ENCODE data around the gene BRAT1.

BRAT1 gene

DNA sequence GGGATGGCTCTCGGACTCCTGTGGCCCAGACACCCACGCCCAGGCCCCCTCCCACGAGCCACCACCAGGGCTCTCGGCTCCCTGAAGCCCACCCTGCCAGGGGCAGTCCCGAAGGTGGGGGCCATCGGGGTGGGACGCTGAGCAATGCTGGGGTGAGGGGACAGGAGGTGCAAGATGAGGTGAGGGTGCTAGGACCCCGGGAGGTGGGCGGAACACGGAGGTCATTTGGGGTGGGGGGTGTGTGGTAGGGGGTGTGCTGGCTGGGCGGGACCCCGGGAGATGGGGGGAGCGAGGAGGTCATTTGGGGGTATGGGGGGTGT, 52.7 kb downstream of the BRAT1 start:
- DNase-seq (ENCODE audit: insufficient read length, low spot score) (no peak), FAIRE-seq (no peak)
- TF ChIP-seq, protein P1, sequence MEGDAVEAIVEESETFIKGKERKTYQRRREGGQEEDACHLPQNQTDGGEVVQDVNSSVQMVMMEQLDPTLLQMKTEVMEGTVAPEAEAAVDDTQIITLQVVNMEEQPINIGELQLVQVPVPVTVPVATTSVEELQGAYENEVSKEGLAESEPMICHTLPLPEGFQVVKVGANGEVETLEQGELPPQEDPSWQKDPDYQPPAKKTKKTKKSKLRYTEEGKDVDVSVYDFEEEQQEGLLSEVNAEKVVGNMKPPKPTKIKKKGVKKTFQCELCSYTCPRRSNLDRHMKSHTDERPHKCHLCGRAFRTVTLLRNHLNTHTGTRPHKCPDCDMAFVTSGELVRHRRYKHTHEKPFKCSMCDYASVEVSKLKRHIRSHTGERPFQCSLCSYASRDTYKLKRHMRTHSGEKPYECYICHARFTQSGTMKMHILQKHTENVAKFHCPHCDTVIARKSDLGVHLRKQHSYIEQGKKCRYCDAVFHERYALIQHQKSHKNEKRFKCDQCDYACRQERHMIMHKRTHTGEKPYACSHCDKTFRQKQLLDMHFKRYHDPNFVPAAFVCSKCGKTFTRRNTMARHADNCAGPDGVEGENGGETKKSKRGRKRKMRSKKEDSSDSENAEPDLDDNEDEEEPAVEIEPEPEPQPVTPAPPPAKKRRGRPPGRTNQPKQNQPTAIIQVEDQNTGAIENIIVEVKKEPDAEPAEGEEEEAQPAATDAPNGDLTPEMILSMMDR (IDR thresholded peaks at IDR 0.05; ENCODE audit: insufficient read depth, missing control alignments), result no peak

DNA sequence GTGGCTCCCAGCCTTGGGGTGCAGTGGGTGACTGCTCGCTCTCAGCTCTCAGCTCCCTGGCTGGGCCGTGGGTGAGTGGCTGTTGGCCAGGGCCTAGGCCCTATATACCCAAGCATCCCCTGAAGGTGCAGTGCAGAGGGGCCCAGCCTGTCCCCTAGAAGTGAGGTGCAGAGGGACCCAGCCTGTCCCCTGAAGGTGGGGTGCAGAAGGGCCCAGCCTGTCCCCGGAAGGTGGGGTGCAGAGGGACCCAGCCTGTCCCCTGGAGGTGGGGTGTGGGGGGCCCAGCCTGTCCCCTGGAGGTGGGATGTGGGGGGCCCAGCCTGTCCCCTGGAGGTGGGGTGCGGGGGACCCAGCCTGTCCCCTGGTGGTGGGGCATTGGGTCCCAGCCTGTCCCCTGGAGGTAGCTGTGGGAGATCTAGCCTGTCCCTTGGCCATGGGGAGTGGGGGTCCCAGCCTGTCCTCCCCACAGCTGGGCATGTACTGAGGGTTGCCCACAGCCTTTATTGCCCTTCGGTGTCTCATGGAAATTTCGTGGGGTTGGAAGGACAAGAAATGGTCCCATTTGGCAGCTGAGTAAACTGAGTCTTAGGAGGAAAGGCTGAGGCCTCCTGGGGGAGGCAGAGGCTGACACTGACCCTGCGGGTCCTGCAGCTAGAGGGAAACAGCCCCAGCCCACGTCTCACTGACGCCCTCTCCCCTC, 53.2 kb downstream of the BRAT1 start:
- no peak for DNase-seq (ENCODE audit: insufficient read length, low spot score)
- no peak for FAIRE-seq

DNA sequence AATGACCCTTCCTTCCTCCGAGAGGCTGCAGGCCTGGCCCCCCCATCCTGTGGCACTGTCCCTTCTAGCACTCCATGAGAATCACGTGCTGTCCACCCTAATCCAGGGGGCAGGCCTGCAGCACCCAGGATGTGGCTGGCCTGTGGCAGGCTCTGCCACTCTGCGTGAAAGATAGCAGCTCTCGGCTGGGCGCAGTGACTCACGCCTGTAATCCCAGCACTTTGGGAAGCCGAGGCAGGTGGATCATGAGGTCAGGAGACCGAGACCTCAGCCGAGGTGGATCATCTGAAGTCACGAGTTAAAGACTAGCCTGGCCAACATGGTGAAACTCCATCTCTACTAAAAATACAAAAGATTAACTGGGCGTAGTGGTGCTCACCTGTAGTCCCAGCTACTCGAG, 54.6 kb downstream of the BRAT1 start:
- TF ChIP-seq, protein P1 (IDR thresholded peaks at IDR 0.05; ENCODE audit: insufficient read depth, missing control alignments), result no peak
- FAIRE-seq (no peak), DNase-seq (ENCODE audit: insufficient read length, low spot score) (no peak)

More for the DNA sequence above, 53.2 kb downstream of the BRAT1 start:
- TF ChIP-seq, protein P1 (IDR thresholded peaks at IDR 0.05; ENCODE audit: insufficient read depth, missing control alignments), result no peak

DNA sequence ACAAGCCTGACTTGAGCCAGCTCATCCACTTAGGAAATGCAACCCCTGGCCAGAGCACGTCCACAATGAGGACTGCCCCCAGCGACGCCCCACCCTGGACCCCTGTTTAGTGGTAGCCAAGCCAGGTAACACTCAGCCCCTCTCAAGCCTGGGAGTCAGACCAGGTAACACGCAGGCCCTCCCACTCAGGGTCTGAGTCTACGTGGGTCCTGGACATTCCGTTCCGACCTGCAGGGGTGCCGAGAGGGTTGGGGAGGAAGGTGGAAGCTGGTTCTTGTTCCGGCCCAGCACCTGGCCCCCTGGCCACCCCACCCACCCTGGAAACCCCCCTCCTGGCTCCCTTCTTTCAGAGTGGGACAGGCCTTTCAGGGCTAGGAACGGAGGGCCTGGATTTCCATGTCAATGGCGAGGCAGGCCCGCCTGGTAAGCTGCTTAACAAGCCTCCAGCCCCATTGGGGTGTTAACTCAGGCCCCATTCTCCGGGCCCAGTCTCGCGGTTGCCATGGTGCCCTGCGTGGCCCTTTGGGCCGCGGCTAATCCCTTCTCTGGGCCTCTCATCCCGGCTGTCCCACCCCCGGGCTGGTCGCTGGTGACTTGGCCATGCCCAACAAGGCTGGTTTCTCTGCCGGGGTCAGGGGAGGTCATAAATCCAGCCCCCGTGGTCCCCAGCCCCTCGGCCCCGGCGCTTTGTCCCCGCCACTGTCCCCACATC, 55.4 kb downstream of the BRAT1 start:
- FAIRE-seq (no peak), DNase-seq (ENCODE audit: insufficient read length, low spot score) (peak; percentile 68)
- TF ChIP-seq, protein P1 (IDR thresholded peaks at IDR 0.05; ENCODE audit: insufficient read depth, missing control alignments), result no peak

DNA sequence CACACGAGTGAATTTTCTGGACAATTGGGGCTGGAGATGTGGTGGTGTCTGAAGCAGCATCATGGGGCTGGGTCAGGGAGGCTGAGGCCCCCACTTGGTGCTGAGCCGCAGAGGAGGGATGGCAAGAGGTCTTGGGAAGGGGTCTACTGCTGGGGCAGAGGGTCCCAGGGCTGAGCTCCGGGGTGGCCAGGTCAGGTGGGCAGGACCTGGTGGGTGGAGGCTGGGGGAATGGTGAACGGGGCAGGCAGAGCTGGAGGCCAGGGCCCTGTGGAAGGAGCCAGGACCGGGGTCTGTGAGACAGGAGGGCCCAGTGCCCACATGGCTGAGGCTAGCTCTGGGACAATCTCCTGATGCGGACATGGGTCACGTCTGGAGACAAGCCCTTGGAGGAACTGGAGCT, 56.1 kb downstream of the BRAT1 start:
- TF ChIP-seq, protein P1 (IDR thresholded peaks at IDR 0.05; ENCODE audit: insufficient read depth, missing control alignments), result no peak
- DNase-seq (ENCODE audit: insufficient read length, low spot score), result no peak
- no peak for FAIRE-seq

DNA sequence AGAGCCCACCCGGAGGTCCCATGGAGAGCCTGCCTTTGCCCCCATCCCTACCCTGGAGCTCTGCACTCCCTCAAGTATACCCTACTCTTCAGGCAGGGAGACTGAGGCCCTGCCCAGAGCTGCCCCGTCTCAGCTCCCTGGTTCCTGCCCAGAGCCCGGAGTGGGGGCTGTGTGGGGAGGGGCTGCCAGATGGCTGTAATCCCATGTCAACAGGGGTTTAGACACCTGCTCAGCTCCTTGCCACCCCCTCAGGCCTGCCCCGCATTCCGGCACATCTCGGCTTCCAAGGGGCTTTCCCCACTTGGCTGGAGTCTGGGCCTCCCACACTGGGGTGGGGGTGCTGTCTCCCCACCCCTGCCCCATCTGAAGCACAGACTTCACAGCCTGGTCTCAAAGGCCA, 56.6 kb downstream of the BRAT1 start:
- FAIRE-seq (no peak), DNase-seq (ENCODE audit: insufficient read length, low spot score) (no peak)
- TF ChIP-seq, protein P1 (IDR thresholded peaks at IDR 0.05; ENCODE audit: insufficient read depth, missing control alignments), result no peak

Data from D721Med (cell line).